Peyer's patch (tissue), 4 donors: Measurements from ENCODE around the gene ATG7.

Experiments used
- POLR2A ChIP-seq, 2 donors: fragments of 450-650 bp; IDR thresholded peaks; one replicate each; pipeline ENCODE4 v1.5.1; 2017; ENCODE audit warnings: antibody characterized with exemption in 2 of 2, mild to moderate bottlenecking in 2 of 2, moderate library complexity in 2 of 2
- TF ChIP-seq, protein P1 (sequence below), 6 experiments: fragments of 450-650 bp in 4 of 6; fragments of 200-600 bp in 2 of 6; sonication (generic) in 1 of 6; IDR thresholded peaks; one replicate each; pipeline ENCODE4 v1.5.1; 2017 to 2019; ENCODE audit warnings: antibody characterized with exemption in 6 of 6, mild to moderate bottlenecking in 3 of 6, moderate library complexity in 1 of 6

DNA sequence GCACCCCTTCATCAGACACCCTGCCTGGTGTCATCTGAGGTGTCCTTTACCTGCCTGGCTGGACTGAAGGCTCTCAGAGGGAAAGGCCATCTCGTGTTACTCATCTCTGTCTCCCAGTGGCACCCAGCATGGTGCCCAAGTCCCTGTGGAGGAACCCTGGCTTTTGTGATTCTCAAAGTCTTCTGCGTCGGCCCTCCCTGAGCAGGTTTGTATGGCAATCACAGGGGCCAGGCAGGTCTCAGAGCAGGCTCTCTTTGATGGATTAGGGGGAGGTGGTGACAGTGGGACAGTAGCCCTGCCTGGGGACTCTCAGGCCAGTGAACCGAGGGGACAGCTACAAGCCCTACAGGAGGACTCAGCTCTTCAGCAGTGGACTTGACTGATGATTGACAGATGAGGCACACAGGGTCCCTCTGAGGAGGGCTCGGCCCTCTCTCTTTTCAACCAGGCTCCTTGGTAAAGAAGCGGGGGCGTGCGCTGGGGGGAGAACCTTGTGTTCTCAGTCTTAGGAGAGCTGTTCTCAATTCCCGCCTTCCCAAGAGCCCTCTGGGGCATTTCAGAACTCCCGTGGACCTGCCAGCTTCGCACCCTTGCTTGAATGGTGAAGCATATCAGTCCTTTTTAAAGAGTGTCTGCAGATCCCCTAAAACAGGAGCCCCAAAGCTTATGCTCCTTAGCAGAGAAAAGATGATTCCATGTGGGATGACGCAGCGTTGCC is 263.2 kb downstream of the ATG7 start:
- TF ChIP-seq, protein P1, sequence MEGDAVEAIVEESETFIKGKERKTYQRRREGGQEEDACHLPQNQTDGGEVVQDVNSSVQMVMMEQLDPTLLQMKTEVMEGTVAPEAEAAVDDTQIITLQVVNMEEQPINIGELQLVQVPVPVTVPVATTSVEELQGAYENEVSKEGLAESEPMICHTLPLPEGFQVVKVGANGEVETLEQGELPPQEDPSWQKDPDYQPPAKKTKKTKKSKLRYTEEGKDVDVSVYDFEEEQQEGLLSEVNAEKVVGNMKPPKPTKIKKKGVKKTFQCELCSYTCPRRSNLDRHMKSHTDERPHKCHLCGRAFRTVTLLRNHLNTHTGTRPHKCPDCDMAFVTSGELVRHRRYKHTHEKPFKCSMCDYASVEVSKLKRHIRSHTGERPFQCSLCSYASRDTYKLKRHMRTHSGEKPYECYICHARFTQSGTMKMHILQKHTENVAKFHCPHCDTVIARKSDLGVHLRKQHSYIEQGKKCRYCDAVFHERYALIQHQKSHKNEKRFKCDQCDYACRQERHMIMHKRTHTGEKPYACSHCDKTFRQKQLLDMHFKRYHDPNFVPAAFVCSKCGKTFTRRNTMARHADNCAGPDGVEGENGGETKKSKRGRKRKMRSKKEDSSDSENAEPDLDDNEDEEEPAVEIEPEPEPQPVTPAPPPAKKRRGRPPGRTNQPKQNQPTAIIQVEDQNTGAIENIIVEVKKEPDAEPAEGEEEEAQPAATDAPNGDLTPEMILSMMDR (IDR thresholded peaks at IDR 0.05) = no peak
- no peak for TF ChIP-seq POLR2A (IDR thresholded peaks at IDR 0.05)
